BE2C (cell line): ENCODE results near the gene SNRNP27.

Experiments
- DNase-seq: peaks from one replicate; pipeline ENCODE4 v3.0.0-alpha.2; 2020
- H3K27me3 ChIP-seq: fragments of 250-450 bp; sonication (Bioruptor Pico); 2 replicates; pipeline ENCODE4 v1.5.1; 2020; ENCODE audit warnings: mild to moderate bottlenecking
- H3K36me3 ChIP-seq: fragments of 250-450 bp; sonication (Bioruptor Pico); 2 replicates; pipeline ENCODE4 v1.5.1; 2020; ENCODE audit warnings: mild to moderate bottlenecking
- H3K4me1 ChIP-seq: fragments of 250-450 bp; sonication (Bioruptor Pico); 2 replicates; pipeline ENCODE4 v1.5.1; 2020
- H3K4me3 ChIP-seq: 2 replicates; pipeline ENCODE4 v1.5.1; 2011; ENCODE audit warnings: low read depth, low read length
- H3K9me3 ChIP-seq: fragments of 250-450 bp; sonication (Bioruptor Pico); 2 replicates; pipeline ENCODE4 v1.5.1; 2020
- TF ChIP-seq, protein P1 (sequence below): IDR thresholded peaks from 2 replicates; pipeline ENCODE4 v1.5.1; 2012; ENCODE audit warnings: mild to moderate bottlenecking, low read depth, low read length

The SNRNP27 gene

DNA sequence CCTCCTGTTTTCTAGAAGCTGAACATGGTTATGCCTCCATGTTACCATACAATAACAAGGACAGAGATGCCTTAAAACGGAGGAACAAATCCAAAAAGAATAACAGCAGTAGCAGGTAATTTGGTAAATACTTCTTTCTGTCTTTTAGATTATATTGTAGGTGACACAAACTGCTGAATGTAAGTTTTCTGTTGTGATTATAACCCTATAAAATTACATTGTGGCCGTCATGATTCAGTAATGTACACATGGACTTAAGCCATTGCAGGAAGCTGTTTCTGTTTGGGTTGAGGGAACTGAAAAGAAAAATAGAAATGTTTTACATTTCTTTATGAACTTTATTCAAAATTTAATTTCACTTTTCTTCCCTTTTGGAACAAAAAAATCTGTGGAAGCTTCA is 22.4 kb downstream of the SNRNP27 start:
- H3K9me3 ChIP-seq = no peaks in the 10 kb centered on the region
- TF ChIP-seq, protein P1, sequence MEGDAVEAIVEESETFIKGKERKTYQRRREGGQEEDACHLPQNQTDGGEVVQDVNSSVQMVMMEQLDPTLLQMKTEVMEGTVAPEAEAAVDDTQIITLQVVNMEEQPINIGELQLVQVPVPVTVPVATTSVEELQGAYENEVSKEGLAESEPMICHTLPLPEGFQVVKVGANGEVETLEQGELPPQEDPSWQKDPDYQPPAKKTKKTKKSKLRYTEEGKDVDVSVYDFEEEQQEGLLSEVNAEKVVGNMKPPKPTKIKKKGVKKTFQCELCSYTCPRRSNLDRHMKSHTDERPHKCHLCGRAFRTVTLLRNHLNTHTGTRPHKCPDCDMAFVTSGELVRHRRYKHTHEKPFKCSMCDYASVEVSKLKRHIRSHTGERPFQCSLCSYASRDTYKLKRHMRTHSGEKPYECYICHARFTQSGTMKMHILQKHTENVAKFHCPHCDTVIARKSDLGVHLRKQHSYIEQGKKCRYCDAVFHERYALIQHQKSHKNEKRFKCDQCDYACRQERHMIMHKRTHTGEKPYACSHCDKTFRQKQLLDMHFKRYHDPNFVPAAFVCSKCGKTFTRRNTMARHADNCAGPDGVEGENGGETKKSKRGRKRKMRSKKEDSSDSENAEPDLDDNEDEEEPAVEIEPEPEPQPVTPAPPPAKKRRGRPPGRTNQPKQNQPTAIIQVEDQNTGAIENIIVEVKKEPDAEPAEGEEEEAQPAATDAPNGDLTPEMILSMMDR = no peak
- no peaks in the 10 kb centered on the region for H3K36me3 ChIP-seq
- DNase-seq = no peak
- H3K4me1 ChIP-seq = no peaks in the 10 kb centered on the region
- H3K27me3 ChIP-seq = no peaks in the 10 kb centered on the region
- H3K4me3 ChIP-seq = peak overlapping the region; percentile 70

DNA sequence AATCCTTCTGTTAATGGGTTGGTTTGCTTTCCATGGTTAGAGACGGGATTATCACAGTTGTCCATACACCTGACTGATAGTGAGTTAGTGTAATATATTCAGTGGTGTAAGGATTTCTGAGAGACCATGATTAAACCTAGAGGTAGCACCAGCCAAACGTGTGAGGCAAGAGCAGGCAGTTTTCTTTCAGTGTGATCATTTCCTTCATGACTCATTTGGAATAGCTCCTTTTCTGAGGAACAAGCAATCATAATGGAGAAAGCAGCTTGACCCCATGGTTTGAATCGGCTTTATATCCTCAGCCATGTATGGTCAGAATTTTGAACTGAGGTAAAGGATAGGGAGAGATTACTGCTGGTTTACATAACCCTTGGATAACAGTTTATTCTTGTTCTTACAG is 24.1 kb downstream of the SNRNP27 start:
- H3K36me3 ChIP-seq = no peaks in the 10 kb centered on the region
- TF ChIP-seq, protein P1 = no peak
- H3K4me1 ChIP-seq = no peaks in the 10 kb centered on the region
- H3K27me3 ChIP-seq = no peaks in the 10 kb centered on the region
- H3K9me3 ChIP-seq = no peaks in the 10 kb centered on the region
- DNase-seq = no peak
- H3K4me3 ChIP-seq = no peak overlapping the region

DNA sequence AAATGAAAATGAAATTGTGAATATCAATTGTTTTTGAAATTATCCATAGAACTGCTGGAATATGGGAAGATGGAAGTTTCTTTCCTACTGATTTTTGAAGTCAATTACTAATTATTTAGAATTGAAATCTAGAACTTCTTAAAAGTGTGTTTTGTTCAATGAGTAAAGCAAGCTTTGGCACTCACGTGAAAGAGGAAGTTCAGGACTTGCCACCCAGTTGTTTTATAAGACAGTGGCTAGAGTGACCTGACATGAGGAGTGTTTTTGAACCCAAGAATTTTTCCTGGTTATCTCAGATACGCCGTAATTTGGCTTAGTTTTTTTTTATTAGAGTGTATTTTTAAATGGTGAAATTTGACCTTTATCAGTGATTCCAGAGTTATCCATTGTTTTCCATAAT is 24.6 kb downstream of the SNRNP27 start:
- H3K4me3 ChIP-seq = no peak overlapping the region
- no peaks in the 10 kb centered on the region for H3K36me3 ChIP-seq
- H3K9me3 ChIP-seq = no peaks in the 10 kb centered on the region
- TF ChIP-seq, protein P1 = no peak
- H3K27me3 ChIP-seq = no peaks in the 10 kb centered on the region
- H3K4me1 ChIP-seq = no peaks in the 10 kb centered on the region
- no peak for DNase-seq

DNA sequence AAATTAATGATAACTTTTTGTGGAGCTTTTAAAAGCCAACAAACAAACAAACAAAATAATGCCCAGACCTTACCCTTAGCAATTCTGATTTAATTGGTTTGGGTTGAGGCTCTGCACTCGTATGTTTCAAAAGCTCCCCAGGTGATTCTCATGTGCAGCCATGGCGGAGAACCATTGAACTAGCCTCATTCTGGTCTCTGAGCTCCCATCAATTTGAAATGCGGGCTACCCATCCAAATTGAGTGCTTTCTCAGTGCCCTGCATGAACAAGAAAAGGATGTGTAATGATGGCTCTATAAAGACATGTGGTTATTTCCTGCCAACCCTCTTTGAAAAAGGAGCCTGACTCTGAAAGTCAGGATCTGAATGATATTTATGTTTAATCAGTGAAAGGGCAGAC is 29.4 kb downstream of the SNRNP27 start:
- H3K9me3 ChIP-seq = no peaks in the 10 kb centered on the region

DNA sequence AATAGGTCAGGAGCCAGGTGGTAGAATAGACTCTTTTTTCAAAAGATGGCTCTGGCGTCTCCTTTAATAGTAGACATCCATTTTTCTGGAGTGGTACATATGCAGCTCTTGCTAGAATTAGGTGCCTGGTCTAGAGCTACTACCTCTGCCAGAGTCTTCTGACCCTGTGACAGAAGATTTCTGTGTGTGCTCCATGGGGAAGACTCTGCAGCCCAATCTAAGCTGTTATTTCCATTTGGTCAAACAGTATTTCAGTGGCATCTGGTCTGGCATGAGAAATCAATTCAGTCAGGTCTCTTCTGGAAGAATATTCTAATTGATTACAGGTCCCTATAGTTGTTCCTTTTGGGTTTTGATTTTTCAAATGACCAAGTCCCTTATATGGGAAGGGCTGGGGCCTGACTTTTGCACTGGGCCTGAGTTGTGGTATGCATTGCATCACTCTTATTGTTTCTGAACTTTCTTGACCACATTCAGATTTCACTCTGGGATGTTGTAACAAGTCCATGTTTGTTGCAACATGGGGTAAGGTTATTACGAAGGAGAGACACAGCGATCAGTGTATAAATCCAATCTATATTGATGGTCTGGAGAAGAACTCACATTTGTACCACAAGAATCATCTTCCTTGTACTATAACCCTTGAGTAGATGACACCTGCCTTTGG is 33.2 kb downstream of the SNRNP27 start:
- no peaks in the 10 kb centered on the region for H3K36me3 ChIP-seq
- no peak for DNase-seq
- TF ChIP-seq, protein P1 = no peak
- H3K4me3 ChIP-seq = no peak overlapping the region
- H3K9me3 ChIP-seq = no peaks in the 10 kb centered on the region
- no peaks in the 10 kb centered on the region for H3K27me3 ChIP-seq
- no peaks in the 10 kb centered on the region for H3K4me1 ChIP-seq

More for the DNA sequence above, 29.4 kb downstream of the SNRNP27 start:
- TF ChIP-seq, protein P1 = no peak
- DNase-seq = no peak
- Histone ChIP-seq H3K4me3 (no peak overlapping the region), H3K27me3 (no peaks in the 10 kb centered on the region), H3K4me1 (no peaks in the 10 kb centered on the region), H3K36me3 (no peaks in the 10 kb centered on the region)

DNA sequence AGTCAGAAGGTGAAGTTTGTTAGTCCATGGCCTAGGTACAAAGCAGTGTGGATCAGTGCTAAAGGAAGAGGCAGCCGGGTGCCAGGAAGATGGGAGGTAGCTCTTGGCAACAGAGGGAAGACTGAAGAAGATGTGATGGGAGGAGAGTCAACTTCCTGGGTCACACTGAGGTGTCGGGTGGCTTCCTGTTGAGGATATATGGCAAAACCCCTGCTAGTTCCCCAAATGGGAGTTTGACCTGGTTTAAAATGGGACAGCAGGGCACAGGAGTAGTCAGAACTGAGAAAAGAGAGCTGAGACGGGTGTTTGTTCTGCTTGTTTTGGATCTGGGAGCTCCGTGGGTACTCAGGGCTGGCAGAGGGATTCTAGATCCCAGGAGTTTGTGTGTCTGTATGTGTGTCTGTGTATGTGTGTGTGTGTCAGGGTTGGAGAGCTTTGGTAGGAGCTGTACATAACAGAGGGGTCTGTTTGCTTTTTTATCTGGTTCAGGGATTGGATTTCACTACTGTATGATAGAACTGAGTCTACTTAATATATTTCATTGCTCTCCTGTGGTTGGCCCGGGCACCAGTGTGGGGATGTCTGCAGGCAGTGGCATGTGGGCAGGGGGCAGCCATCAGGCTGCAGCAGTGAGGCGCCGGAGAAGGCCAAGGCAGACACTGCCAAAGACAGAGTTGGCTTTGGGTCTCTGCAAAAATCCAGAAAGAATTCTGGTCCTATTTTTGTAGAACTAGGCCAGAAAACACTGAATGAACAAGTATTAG is 38.3 kb downstream of the SNRNP27 start:
- no peaks in the 10 kb centered on the region for H3K4me1 ChIP-seq
- no peaks in the 10 kb centered on the region for H3K36me3 ChIP-seq
- DNase-seq = no peak
- no peak overlapping the region for H3K4me3 ChIP-seq
- TF ChIP-seq, protein P1 = no peak
- no peaks in the 10 kb centered on the region for H3K27me3 ChIP-seq
- H3K9me3 ChIP-seq = no peaks in the 10 kb centered on the region
